H9 (cell line): ENCODE data around the gene FRMD1. TPM values are rescaled to one million over a fixed set of nuclear protein-coding genes. Genes with fewer than 3 reads are reported as not detected.

ENCODE experiments used
- DNase-seq: peaks from one replicate; pipeline ENCODE4 v3.0.0-alpha.2; 2017
- H2AFZ ChIP-seq: one replicate; pipeline ENCODE4 v1.6.1; 2013; ENCODE audit warnings: mild to moderate bottlenecking, low read length, control low read depth, moderate library complexity
- H2AK5ac ChIP-seq: 2 replicates; pipeline ENCODE4 v1.6.1; 2013; ENCODE audit warnings: low read length, control low read depth, mixed read lengths; ENCODE audit not compliant: insufficient read length
- H2BK120ac ChIP-seq: one replicate; pipeline ENCODE4 v1.6.1; 2013; ENCODE audit warnings: low read depth, mild to moderate bottlenecking, low read length, control low read depth, inconsistent platforms; ENCODE audit not compliant: poor library complexity, severe bottlenecking
- H2BK12ac ChIP-seq: 2 replicates; pipeline ENCODE4 v1.6.1; 2013; ENCODE audit warnings: low read length, control low read depth, mixed read lengths, low read depth; ENCODE audit not compliant: insufficient read length
- H2BK15ac ChIP-seq: 2 replicates; pipeline ENCODE4 v1.6.1; 2013; ENCODE audit warnings: low read depth, low read length, control low read depth
- H2BK20ac ChIP-seq: one replicate; pipeline ENCODE4 v1.6.1; 2013; ENCODE audit warnings: low read depth, mild to moderate bottlenecking, low read length, control low read depth, inconsistent platforms; ENCODE audit not compliant: poor library complexity, severe bottlenecking
- H2BK5ac ChIP-seq: 2 replicates; pipeline ENCODE4 v1.6.1; 2013; ENCODE audit warnings: low read length, control low read depth, mixed read lengths; ENCODE audit not compliant: insufficient read length
- H3K14ac ChIP-seq: 2 replicates; pipeline ENCODE4 v1.6.1; 2013; ENCODE audit warnings: low read length, control low read depth; ENCODE audit not compliant: insufficient read depth
- H3K18ac ChIP-seq: 2 replicates; pipeline ENCODE4 v1.6.1; 2013; ENCODE audit warnings: low read depth, mild to moderate bottlenecking, mixed read lengths, low read length, control low read depth; ENCODE audit not compliant: insufficient read length
- H3K23ac ChIP-seq: 2 replicates; pipeline ENCODE4 v1.6.1; 2013; ENCODE audit warnings: low read length, control low read depth, mixed read lengths, low read depth; ENCODE audit not compliant: insufficient read length
- H3K23me2 ChIP-seq: 2 replicates; pipeline ENCODE4 v1.6.1; 2013; ENCODE audit warnings: low read depth, mild to moderate bottlenecking, mixed read lengths, low read length, control low read depth; ENCODE audit not compliant: insufficient read length, poor library complexity, severe bottlenecking
- H3K27ac ChIP-seq: 2 replicates; pipeline ENCODE4 v1.5.1; 2013; ENCODE audit warnings: low read length, control low read depth, mixed read lengths, low read depth; ENCODE audit not compliant: insufficient read length
- H3K27me3 ChIP-seq: 2 replicates; pipeline ENCODE4 v1.6.1; 2013; ENCODE audit warnings: low read length, control low read depth, inconsistent platforms; ENCODE audit not compliant: insufficient read depth
- H3K4ac ChIP-seq: 2 replicates; pipeline ENCODE4 v1.6.1; 2013; ENCODE audit warnings: low read depth, mild to moderate bottlenecking, control low read depth, inconsistent platforms, low read length, moderate library complexity
- H3K4me1 ChIP-seq: 2 replicates; pipeline ENCODE4 v1.6.1; 2013; ENCODE audit warnings: low read length, control low read depth, inconsistent platforms; ENCODE audit not compliant: insufficient read depth
- H3K4me2 ChIP-seq: 2 replicates; pipeline ENCODE4 v1.6.1; 2013; ENCODE audit warnings: low read length, control low read depth, mixed read lengths; ENCODE audit not compliant: insufficient read length, insufficient read depth
- H3K56ac ChIP-seq: 2 replicates; pipeline ENCODE4 v1.6.1; 2013; ENCODE audit warnings: low read depth, mild to moderate bottlenecking, mixed read lengths, low read length, control low read depth; ENCODE audit not compliant: insufficient read length
- H3K79me1 ChIP-seq: 2 replicates; pipeline ENCODE4 v1.6.1; 2013; ENCODE audit warnings: low read depth, mild to moderate bottlenecking, moderate library complexity, low read length, control low read depth, inconsistent platforms; ENCODE audit not compliant: insufficient read depth, poor library complexity, severe bottlenecking
- H3K79me2 ChIP-seq: 2 replicates; pipeline ENCODE4 v1.6.1; 2013; ENCODE audit warnings: low read length, control low read depth, inconsistent platforms; ENCODE audit not compliant: insufficient read depth
- H3K9ac ChIP-seq: 2 replicates; pipeline ENCODE4 v1.6.1; 2013; ENCODE audit warnings: low read length, control low read depth, mixed read lengths; ENCODE audit not compliant: insufficient read length; ENCODE audit errors: extremely low read depth
- H3K9me3 ChIP-seq: one replicate; pipeline ENCODE4 v1.6.1; 2013; ENCODE audit warnings: low read depth, low read length, inconsistent platforms; ENCODE audit not compliant: control insufficient read depth
- H3T11ph ChIP-seq: one replicate; pipeline ENCODE4 v1.6.1; 2013; ENCODE audit warnings: mild to moderate bottlenecking, low read length, control low read depth, inconsistent platforms
- H4K20me1 ChIP-seq: one replicate; pipeline ENCODE4 v1.6.1; 2013; ENCODE audit not compliant: control insufficient read depth, insufficient read length, insufficient read depth
- H4K5ac ChIP-seq: 2 replicates; pipeline ENCODE4 v1.6.1; 2013; ENCODE audit warnings: low read depth, mild to moderate bottlenecking, mixed read lengths, low read length, control low read depth; ENCODE audit not compliant: insufficient read length
- H4K8ac ChIP-seq: replicated peaks from 2 replicates; pipeline ENCODE4 v1.6.1; 2013; ENCODE audit warnings: low read length, control low read depth, mixed read lengths, low read depth; ENCODE audit not compliant: insufficient read length
- H4K91ac ChIP-seq: 2 replicates; pipeline ENCODE4 v1.6.1; 2013; ENCODE audit warnings: low read depth, mild to moderate bottlenecking, moderate library complexity, mixed read lengths, low read length, control low read depth; ENCODE audit not compliant: insufficient read length
- H3K27ac Mint-ChIP-seq, 3 experiments: 2 replicates in 2 of 3; 3 replicates in 1 of 3; pipeline ENCODE4 v1.8.0; 2020 to 2021; ENCODE audit warnings: mixed read lengths in 3 of 3, mild to moderate bottlenecking in 1 of 3, moderate library complexity in 1 of 3
- H3K27me3 Mint-ChIP-seq: 2 replicates; pipeline ENCODE4 v1.8.0; 2021; ENCODE audit warnings: low read depth, mild to moderate bottlenecking, moderate library complexity, mixed read lengths
- H3K36me3 Mint-ChIP-seq, 3 experiments: 2 replicates in 2 of 3; 3 replicates in 1 of 3; pipeline ENCODE4 v1.8.0; 2020 to 2021; ENCODE audit warnings: low read depth in 3 of 3, mixed read lengths in 3 of 3; ENCODE audit not compliant: insufficient read depth in 1 of 3
- H3K4me1 Mint-ChIP-seq, 2 experiments: 2 replicates each; pipeline ENCODE4 v1.8.0; 2020; ENCODE audit warnings: mixed read lengths in 2 of 2
- H3K4me3 Mint-ChIP-seq, 2 experiments: 2 replicates in 1 of 2; 3 replicates in 1 of 2; pipeline ENCODE4 v1.8.0; 2020 to 2021; ENCODE audit warnings: mild to moderate bottlenecking in 2 of 2, mixed read lengths in 2 of 2, moderate library complexity in 1 of 2
- H3K9me3 Mint-ChIP-seq, 2 experiments: 2 replicates in 1 of 2; 3 replicates in 1 of 2; pipeline ENCODE4 v1.8.0; 2020; ENCODE audit warnings: mild to moderate bottlenecking in 2 of 2, mixed read lengths in 2 of 2, moderate library complexity in 1 of 2
- WGBS: extraction: QIAGEN DNeasy Blood & Tissue Kit; methylation state at CpG from one replicate; pipeline ENCODE4 v1.1.7; 2013; ENCODE audit warnings: missing lambda C conversion rate, low lambda C conversion rate, mixed read lengths; ENCODE audit not compliant: insufficient read length; ENCODE audit errors: extremely low coverage; 5-methylcytosine and 5-hydroxymethylcytosine counted together
- total RNA-seq: library from RNA; stranded (reverse); gene quantifications from 2 replicates; pipeline ENCODE4 v1.2.1, GENCODE V29; 2021
- TF ChIP-seq, protein P1 (sequence below): fragments of 200-600 bp; sonication (generic); conservative IDR thresholded peaks from 3 replicates; pipeline ENCODE4 v1.8.0; 2021; ENCODE audit warnings: antibody characterized with exemption, mild to moderate bottlenecking

The FRMD1 gene
- total RNA-seq, 1 experiment from 2014 or later = not detected

DNA sequence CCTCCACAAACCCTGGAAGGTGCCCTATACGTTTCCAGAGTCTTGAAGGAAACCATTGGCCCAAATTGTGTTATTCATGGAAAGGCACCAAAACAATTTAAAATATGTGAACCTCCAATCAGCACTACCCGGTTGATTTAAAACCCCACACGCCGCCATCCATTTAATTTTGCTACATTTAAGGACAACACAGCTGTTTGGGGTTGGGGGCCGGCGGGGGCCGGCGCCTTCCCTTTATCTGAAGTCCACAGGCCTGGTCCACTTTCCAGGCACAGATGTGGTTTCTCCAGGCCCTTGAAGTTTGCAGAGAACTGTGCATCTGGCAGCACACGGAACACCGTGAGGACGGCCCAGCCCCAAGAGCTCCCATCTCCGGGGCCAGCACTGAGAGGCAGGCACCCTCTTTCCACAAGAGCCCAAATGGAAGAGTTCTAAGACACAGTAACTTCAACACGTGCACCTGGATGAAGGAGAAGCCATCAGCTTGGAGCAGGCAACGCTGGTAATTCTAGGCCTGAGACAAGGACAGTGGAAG is 16.8 kb upstream of the FRMD1 start:
- no peak overlapping the region for H3K23ac ChIP-seq
- H3K36me3 Mint-ChIP-seq = 0 out of 7 replicates have a peak, but pooled peaks cover 0 to 8% (median 0%) of the 10 kb centered on the region in 3 experiments

More for the DNA sequence above, 16.8 kb upstream of the FRMD1 start:
- H3K9me3 Mint-ChIP-seq = peaks cover 0 to 3% of the 10 kb centered on the region in 2 experiments; a peak in 2 of 5 replicates
- no peak overlapping the region for H2BK120ac ChIP-seq
- H3K4ac ChIP-seq = no peak overlapping the region
- H4K91ac ChIP-seq = no peak overlapping the region
- H2BK12ac ChIP-seq = no peak overlapping the region
- no peak overlapping the region for H3K4me2 ChIP-seq
- no peaks in the 10 kb centered on the region for H3K9me3 ChIP-seq
- no peak for DNase-seq
- H3K23me2 ChIP-seq = no peaks in the 10 kb centered on the region
- no peak overlapping the region for H3K18ac ChIP-seq
- no peak overlapping the region for H3K27ac Mint-ChIP-seq
- H3K79me2 ChIP-seq = no peaks in the 10 kb centered on the region
- no peaks in the 10 kb centered on the region for H4K20me1 ChIP-seq
- no peak overlapping the region for H3K4me3 Mint-ChIP-seq
- H3T11ph ChIP-seq = no peak overlapping the region
- H2AK5ac ChIP-seq = no peak overlapping the region
- peaks cover 4% of the 10 kb centered on the region; the same call in 1 of the 2 replicates for H3K4me1 ChIP-seq
- H2BK5ac ChIP-seq = no peak overlapping the region
- H3K56ac ChIP-seq = no peak overlapping the region
- WGBS = no CpG with 5 or more reads among the region's 14 CpGs
- H3K27me3 ChIP-seq = no peaks in the 10 kb centered on the region
- no peak overlapping the region for H4K5ac ChIP-seq
- no peak overlapping the region for H2AFZ ChIP-seq
- H3K27me3 Mint-ChIP-seq = peaks cover 6% of the 10 kb centered on the region
- no peak overlapping the region for H3K27ac ChIP-seq
- no peak overlapping the region for H4K8ac ChIP-seq
- no peaks in the 10 kb centered on the region for H3K79me1 ChIP-seq
- no peak overlapping the region; the same call in 1 of the 2 replicates for H3K14ac ChIP-seq
- H2BK15ac ChIP-seq = no peak overlapping the region
- H3K4me1 Mint-ChIP-seq = peaks cover 21 to 33% of the 10 kb centered on the region in 2 experiments
- H3K9ac ChIP-seq = no peak overlapping the region
- TF ChIP-seq, protein P1, sequence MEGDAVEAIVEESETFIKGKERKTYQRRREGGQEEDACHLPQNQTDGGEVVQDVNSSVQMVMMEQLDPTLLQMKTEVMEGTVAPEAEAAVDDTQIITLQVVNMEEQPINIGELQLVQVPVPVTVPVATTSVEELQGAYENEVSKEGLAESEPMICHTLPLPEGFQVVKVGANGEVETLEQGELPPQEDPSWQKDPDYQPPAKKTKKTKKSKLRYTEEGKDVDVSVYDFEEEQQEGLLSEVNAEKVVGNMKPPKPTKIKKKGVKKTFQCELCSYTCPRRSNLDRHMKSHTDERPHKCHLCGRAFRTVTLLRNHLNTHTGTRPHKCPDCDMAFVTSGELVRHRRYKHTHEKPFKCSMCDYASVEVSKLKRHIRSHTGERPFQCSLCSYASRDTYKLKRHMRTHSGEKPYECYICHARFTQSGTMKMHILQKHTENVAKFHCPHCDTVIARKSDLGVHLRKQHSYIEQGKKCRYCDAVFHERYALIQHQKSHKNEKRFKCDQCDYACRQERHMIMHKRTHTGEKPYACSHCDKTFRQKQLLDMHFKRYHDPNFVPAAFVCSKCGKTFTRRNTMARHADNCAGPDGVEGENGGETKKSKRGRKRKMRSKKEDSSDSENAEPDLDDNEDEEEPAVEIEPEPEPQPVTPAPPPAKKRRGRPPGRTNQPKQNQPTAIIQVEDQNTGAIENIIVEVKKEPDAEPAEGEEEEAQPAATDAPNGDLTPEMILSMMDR = no peak
- no peak overlapping the region for H2BK20ac ChIP-seq
